Lung (tissue), 12 donors: ENCODE data around the gene ANKRD30A. TPM values are rescaled to one million over a fixed set of nuclear protein-coding genes. Genes with fewer than 3 reads are reported as not detected.
"Not testable (repeated sequence)": the region's sequence is repeated elsewhere in the genome, so short reads cannot be mapped to it uniquely, and the experiment has no call there.

Experiments used
- ATAC-seq: fragments of 200-7000 bp; cut with Tn5 transposase; one replicate; pipeline ENCODE4 v1.9.1; 2020; ENCODE audit warnings: moderate number of reproducible peaks; ENCODE audit not compliant: insufficient read depth, low FRiP score
- DNase-seq, 3 donors: peaks; one replicate each; pipeline ENCODE4 v3.0.0-alpha.2; 2013 to 2017
- H3K27ac ChIP-seq, 2 donors: one replicate each; pipeline ENCODE4 v1.5.1; 2013; ENCODE audit warnings: mild to moderate bottlenecking in 2 of 2, moderate library complexity in 2 of 2, control low read depth in 1 of 2, inconsistent platforms in 1 of 2, low read depth in 1 of 2, low read length in 1 of 2
- H3K27me3 ChIP-seq, 3 donors: one replicate each; pipeline ENCODE4 v1.5.1; 2013; ENCODE audit warnings: low read length in 2 of 3; ENCODE audit not compliant: control insufficient read depth in 3 of 3, insufficient read depth in 3 of 3
- H3K36me3 ChIP-seq, 4 donors: one replicate each; pipeline ENCODE4 v1.5.1; 2013; ENCODE audit warnings: low read length in 4 of 4, mild to moderate bottlenecking in 1 of 4, moderate library complexity in 1 of 4; ENCODE audit not compliant: control insufficient read depth in 4 of 4, insufficient read depth in 4 of 4
- H3K4me1 ChIP-seq, 5 donors: one replicate each; pipeline ENCODE4 v1.5.1; 2013; ENCODE audit warnings: low read length in 5 of 5, mild to moderate bottlenecking in 2 of 5, moderate library complexity in 1 of 5; ENCODE audit not compliant: control insufficient read depth in 5 of 5, insufficient read depth in 5 of 5
- H3K4me3 ChIP-seq: one replicate; pipeline ENCODE4 v1.5.1; 2013; ENCODE audit warnings: mild to moderate bottlenecking, control low read depth, moderate library complexity
- H3K9ac ChIP-seq, 2 donors: one replicate each; pipeline ENCODE4 v1.5.1; 2013; ENCODE audit warnings: low read length in 2 of 2, control low read depth in 1 of 2; ENCODE audit not compliant: insufficient read depth in 1 of 2
- H3K9me3 ChIP-seq, 4 donors: one replicate each; pipeline ENCODE4 v1.5.1; 2013; ENCODE audit warnings: low read length in 3 of 4, mild to moderate bottlenecking in 1 of 4, moderate library complexity in 1 of 4; ENCODE audit not compliant: control insufficient read depth in 4 of 4, insufficient read depth in 3 of 4
- WGBS, 2 donors: extraction: QIAGEN DNeasy Blood & Tissue Kit; methylation state at CpG; one replicate each; pipeline ENCODE4 v1.1.7; 2013; 5-methylcytosine and 5-hydroxymethylcytosine counted together
- polyA plus RNA-seq, 2 donors: library from polyadenylated mRNA; stranded (reverse); fragments of 200-250 nt; gene quantifications; one replicate each; pipeline ENCODE4 v1.2.1, GENCODE V29; 2013
- total RNA-seq, 2 donors: library from RNA; depleted of rRNA in 1 of 2; stranded (reverse); fragments of >200 nt in 1 of 2; gene quantifications; one replicate each; pipeline ENCODE4 v1.2.1, GENCODE V29; 2014 to 2021
- TF ChIP-seq, protein P1 (sequence below): IDR thresholded peaks from 2 replicates; pipeline ENCODE4 v1.5.1; 2012; ENCODE audit warnings: mild to moderate bottlenecking; ENCODE audit errors: control extremely low read depth, extremely low read depth
- donor health status: control.
- donor health status: control.
- donor health status: Bipolar disorder and iron deficiency.
- donor health status: healthy.
- donor health status: DM: yes; HTN: yes; CAD: no.

ANKRD30A gene
- total and polyA plus RNA-seq, 4 donors: not detected

DNA sequence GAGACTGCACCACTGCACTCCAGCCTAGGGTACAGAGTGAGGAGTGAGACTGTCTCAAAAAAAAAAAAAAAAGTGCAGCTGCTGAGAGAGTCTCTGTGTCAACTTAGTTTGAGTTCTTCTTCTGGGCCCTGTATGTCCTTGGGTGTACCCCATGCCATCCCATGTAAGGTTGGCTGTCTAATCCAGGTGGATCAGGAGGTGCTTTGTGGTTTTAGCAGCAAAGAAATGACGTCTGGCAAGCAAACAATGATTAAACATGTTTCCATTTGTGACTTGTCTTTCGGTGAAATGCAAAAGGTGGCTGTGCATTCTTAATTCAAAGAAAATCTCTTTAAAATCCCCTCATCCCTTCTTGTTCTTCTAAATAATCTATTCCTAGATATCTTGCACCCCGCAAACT lies 255.9 kb downstream of the ANKRD30A start:
- DNase-seq: no peak
- TF ChIP-seq, protein P1, sequence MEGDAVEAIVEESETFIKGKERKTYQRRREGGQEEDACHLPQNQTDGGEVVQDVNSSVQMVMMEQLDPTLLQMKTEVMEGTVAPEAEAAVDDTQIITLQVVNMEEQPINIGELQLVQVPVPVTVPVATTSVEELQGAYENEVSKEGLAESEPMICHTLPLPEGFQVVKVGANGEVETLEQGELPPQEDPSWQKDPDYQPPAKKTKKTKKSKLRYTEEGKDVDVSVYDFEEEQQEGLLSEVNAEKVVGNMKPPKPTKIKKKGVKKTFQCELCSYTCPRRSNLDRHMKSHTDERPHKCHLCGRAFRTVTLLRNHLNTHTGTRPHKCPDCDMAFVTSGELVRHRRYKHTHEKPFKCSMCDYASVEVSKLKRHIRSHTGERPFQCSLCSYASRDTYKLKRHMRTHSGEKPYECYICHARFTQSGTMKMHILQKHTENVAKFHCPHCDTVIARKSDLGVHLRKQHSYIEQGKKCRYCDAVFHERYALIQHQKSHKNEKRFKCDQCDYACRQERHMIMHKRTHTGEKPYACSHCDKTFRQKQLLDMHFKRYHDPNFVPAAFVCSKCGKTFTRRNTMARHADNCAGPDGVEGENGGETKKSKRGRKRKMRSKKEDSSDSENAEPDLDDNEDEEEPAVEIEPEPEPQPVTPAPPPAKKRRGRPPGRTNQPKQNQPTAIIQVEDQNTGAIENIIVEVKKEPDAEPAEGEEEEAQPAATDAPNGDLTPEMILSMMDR: no peak
- Histone ChIP-seq H3K36me3 (no peaks in the 10 kb centered on the region), H3K9ac (no peak overlapping the region), H3K27ac (no peak overlapping the region), H3K4me1 (no peaks in the 10 kb centered on the region), H3K9me3 (peaks cover 0 to 26% (median 3%) of the 10 kb centered on the region in 4 donors), H3K4me3 (no peak overlapping the region), H3K27me3 (no peaks in the 10 kb centered on the region)
- WGBS, 2 donors: 74 to 78% methylated on average over 3 of the region's 3 CpGs
- no peak for ATAC-seq

DNA sequence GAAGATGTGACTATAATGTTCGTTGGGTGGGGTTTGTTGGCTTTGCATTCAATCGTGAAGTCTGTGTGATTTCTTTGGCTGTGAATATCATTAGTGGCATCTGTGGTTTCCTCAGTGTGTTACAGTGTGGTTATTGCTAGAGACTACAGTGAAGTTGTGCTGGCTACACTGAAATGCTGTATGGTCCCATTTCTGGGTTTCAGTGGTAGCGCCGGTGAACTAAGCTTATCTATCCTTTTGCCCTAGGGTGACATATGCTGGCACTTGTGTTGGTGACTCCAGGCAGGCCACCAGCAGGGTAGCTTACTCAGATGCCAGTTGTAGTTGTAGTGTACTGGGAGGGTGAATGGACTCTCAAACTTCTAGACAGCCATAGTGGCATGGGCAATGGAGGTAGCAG lies 259.5 kb downstream of the ANKRD30A start:
- no peak overlapping the region for H3K9ac ChIP-seq
- no peaks in the 10 kb centered on the region for H3K27me3 ChIP-seq
- no peaks in the 10 kb centered on the region for H3K4me1 ChIP-seq
- WGBS, 2 donors: 71 to 88% methylated on average over 4 of the region's 4 CpGs
- no peaks in the 10 kb centered on the region for H3K36me3 ChIP-seq
- H3K27ac ChIP-seq: no peak overlapping the region
- TF ChIP-seq, protein P1: no peak
- ATAC-seq: no peak
- no peak overlapping the region for H3K4me3 ChIP-seq
- DNase-seq: no peak
- H3K9me3 ChIP-seq: peaks cover 0 to 24% (median 2%) of the 10 kb centered on the region in 4 donors

DNA sequence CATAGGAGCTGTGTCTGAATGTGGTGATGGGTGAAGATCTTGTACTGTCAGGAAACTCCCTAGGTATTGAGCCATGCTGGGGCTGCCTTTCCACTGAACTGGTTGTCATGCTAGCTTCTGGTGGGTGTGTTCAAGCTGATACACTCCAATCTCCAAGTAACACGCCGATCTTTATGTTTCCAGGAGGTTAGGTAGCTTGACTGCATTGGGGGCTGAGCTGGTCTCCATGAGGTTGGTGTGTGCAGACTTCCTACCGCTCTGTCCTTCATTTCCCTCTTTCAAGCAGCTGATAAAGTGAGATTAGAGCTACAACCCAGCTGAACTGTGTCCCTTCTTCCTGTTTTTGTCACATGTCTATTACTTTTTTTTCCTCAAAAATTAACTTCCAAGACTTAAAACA lies 265.5 kb downstream of the ANKRD30A start:
- TF ChIP-seq, protein P1: no peak
- no peak overlapping the region for H3K4me3 ChIP-seq
- H3K9ac ChIP-seq: no peak overlapping the region
- peaks cover 0 to 22% (median 8%) of the 10 kb centered on the region in 4 donors for H3K9me3 ChIP-seq
- H3K27ac ChIP-seq: no peak overlapping the region
- WGBS, 2 donors: 75 to 83% methylated on average over 3 of the region's 3 CpGs
- DNase-seq (no peak), ATAC-seq (no peak)
- no peaks in the 10 kb centered on the region for H3K27me3 ChIP-seq
- H3K4me1 ChIP-seq: no peaks in the 10 kb centered on the region
- no peaks in the 10 kb centered on the region for H3K36me3 ChIP-seq

DNA sequence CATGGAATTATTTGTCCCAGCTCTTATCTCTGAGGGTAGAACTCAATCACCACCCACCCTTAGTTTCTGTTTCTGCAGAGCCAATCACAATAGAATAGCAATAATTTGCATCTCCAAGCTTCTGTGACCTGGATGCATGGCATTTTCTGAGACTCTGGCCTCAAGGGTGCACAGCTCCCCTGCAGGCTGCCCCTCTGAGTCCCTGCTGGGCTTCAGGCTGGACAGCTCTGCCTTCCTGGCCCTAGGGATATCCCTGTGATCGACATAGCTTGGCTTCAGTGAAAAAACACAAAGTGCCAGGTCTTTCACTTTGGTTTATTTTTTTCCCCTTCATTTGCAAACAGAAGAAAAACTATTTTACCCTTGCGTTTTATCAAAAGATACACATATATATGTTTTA lies 275.4 kb downstream of the ANKRD30A start:
- H3K9ac ChIP-seq, H3K4me3 ChIP-seq, DNase-seq, H3K27me3 ChIP-seq, H3K4me1 ChIP-seq, H3K36me3 ChIP-seq, ATAC-seq, H3K27ac ChIP-seq: not testable (repeated sequence)
- H3K9me3 ChIP-seq: peaks cover 0 to 30% (median 1%) of the 10 kb centered on the region in 4 donors
- 71 to 76% methylated on average over 2 of the region's 2 CpGs for WGBS, 2 donors
